Fibroblast of skin of right quadriceps (primary cell): Measurements from ENCODE around the gene PNCK.
"Not testable (repeated sequence)": the region's sequence is repeated elsewhere in the genome, so short reads cannot be mapped to it uniquely, and the experiment has no call there.

Experiments used
- DNase-seq: peaks from one replicate; pipeline ENCODE4 v3.0.0-alpha.2; 2013

PNCK gene

DNA sequence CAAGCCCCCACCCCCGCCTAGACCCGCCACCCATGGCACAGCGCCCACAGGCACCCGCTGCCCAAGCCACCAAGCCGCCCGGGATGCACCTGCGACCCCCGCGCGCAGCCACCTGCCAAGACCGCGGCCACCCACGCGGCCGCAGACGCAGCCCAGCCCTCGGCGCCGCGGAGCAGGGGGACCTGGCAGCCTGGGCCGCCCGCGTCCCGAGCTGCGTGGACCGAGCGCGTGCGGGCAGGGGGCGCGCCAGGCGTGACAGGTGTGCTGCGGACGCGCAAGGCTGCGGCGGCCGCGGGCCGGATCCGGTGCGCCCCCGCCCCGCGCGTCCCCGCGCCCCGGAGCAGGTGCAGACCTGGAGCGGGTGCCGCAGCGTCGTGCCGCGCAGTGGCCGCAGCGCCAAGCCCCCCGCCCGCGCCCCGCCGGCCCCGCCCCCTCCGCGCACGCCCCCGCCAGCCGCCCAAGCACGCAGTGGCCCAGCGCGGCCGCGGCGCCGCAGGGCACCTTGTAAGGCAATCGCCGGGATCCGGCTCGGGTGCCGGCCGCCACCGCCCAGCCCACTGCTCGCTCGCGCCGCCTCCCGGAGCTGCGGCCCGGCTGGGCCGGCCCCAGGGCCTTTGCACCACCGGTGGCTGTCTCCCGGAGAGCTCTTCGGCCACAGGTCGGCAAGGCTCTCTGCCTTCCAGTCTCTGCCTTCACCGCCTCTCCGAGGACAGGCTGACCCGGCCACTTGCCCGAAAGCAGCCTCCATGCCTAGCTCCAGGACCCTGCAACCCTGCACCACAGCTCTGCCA lies at the start of gene PNCK:
Gene PNCK, minus strand, starts transcription at position 386 of the 791 bp plus-strand sequence. CDS start 737 bp downstream, outside the sequence.
- DNase-seq, result no peak

DNA sequence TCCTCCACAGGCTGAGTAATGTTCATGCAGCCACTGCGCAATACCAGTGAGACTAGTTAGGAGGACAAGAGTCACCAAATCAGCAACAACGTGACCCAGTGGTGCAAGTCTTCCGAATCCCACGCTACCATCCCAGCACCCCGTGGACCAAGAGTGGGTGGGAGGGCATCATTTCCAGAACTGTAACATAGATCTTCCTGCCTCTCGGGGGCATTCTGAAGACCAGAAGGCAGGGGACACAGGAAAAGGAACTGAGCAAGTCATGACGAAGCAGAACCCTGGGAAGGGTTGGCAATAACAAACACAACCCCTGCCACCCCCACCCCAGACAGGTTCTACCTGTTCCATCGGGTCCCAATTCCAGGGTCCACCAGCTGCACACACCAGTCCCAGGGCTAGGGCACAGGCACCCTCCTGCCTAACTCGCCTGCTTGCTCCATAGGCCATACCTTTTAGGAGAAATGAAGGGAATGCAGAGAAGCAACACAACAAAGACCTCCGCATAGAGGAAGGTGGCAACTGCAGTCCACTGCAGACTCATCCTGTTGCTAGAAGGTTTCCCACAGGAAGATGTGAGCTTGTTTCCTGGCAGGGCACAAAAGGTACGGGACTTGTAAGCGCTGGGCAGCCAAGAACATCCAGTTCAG lies 49.2 kb upstream of the PNCK start:
- no peak for DNase-seq

DNA sequence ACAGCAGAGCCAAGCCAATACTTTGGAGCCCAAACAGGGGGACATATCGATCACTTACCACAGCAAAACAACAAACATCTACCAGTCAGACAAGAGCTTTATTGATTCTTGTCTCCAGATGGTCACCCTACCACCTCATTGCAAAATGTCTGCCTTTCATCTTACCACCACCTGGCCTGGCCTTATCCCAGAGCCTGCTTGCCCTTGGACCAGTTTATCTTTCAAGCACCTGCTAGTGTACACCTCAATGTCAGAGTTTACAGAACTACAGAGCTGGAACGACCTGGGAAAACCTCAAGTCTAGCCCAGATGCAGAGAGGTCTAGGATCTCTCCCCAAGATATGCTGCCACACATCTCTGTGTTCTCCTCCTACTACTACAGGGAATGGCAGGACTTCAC lies 46.1 kb upstream of the PNCK start:
- no peak for DNase-seq

DNA sequence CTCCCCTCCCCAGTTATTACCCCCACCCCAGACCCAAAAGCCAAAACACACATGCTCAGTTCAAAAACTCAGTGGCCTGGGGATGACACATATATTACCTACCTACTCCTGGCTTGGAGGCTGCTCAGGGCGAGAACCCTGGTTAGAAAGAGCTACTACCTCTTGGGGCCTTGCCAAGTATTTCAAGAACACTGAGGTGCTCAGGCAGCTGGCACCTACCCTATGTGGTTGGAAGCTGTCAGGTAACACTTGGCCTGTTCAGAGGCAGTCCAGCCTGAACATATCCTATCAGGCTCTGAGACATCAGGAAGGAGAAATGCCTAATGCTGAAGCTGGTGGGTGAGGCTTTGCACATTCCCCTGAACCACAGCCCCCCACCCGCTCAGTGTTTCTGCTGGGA lies 45.6 kb upstream of the PNCK start:
- no peak for DNase-seq

DNA sequence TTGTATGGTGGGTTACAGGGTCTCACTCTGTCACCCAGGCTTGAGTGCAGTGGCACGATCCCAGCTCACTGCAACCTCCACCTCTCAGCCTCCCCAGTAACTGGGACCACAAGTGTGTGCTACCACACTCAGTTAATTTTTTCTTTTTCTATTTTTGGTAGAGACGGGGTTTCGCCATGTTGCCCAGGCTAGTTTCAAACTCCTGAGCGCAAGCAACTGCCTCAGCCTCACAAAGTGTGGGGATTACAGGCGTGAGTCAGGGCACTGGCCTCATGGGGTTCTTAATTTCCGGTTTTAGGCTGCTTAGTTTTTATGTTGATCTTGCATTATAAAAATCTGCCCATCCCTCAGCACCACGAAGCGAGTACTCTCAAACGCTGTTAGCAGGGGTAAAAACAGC lies 43.8 kb upstream of the PNCK start:
- DNase-seq, result no peak

DNA sequence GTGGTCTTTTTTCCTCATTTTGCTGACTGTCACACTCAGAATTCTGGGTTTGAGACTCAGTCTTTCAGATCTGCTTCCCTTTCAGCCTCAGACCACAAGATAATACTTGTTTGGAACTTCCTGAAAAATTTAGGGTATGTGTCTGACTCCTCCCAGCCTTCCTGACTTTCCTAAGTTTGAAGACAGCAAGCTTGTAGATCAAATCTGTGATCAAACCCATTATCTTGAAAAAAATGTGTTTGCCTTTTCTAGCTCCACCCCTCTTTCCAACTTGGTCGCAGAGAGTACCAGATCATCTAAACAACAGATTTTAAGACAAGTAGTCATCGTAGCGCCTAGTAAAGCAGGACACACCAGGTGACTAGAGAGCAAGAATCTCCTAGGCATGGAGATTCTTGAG lies 40.6 kb upstream of the PNCK start:
- DNase-seq, result no peak

DNA sequence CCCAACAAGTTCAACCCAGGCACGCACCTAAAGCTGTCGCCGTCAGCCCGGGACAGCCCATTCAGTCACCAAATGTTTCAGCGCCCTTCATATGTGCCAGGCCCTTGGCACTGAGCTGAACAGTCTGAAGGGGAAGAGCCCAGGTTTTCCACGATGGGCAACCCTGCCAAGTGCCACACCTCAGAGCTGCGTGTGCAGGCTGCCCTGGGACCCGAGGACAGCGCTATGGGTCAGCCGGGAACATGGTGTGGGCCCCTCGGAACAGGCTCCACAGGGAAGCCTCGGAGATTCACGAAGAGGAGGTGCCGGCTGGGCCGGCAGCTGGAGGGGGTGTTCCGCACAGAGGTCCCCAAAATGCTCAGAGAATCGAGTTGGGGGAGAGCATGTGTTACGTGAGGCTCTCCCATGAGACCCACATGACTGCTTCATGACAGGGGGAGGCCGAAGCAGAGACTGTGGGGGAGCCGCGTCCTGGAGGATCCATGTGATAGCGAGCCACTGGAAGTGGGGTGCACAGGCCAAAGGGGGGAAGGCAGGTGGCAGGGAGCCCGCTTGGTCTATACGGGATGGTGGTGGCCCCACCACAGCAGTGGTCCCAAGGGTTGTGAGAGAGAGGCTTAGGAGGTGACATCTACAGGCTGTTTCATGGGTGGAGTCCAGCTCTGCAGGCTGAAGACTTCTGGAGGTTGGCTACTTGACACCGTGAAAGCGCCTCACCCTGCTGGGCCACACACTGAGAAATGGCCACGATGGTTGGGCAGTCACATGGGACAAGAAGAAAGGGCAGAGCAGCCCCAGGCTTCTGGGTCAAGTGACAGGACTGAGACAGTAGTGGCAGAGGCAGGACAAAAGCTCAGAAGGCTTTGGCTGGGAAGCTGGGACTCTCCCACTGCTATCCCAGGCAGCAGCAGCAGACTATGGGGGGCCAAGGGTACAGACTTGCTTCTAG lies 36.4 kb upstream of the PNCK start:
- no peak for DNase-seq

DNA sequence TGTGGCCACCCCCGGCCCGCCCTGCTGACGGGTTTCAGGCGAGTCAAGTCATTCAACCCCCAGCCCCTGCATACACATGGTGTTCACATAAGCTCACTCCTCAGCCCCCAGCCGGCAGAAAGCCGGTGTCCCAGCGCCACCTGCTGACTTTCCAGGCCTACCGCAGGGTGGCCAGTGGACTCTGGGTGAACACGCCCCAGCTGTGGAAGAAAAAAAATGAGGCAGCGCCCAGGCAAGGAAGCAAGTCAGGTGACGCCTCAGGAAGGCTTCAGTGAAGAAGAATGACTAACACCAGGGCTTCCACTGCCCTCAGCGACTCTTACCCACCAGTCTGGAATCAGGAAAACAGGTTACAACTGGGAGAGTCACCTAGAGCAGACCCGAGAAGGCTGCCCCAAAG lies 34.8 kb upstream of the PNCK start:
- peak; percentile 67 for DNase-seq

DNA sequence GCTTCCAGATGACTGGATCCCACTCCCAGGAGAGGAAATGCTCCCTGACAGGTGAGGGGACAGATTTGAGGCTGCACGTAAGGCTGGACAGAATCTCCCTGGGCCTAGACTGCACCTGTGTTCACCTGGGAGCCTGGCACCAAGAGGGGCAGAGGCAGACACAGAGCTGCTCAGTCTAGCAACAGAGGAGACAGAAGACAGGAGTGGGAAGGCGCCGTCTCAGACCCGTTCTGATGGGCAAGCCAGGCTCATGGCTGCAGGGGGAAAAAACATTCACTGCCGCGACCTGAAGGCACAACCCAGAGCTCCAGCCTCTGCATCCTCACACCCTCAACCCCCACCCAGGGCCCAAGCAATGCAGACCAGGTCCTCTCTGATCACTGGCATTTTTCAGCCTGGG lies 33.8 kb upstream of the PNCK start:
- no peak for DNase-seq

DNA sequence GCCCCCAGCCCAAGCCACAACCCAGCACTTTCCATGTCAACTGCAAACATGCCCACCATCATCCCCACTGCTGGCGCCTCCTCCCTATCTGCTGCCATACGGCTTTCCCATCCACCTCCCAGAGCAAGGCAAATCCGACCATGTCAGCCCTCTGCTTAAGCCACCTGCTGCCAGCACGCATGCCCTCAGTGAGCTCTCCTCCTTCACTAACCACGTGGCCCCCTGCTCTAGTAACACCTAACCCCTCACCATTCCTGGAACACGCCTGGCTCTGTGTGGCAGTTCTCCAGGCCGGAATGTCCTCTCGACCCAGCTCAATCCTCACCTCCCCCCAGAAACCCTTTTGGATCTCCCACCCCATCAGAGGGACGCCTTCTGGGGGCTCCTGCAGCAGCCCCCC lies 33.2 kb upstream of the PNCK start:
- no peak for DNase-seq

DNA sequence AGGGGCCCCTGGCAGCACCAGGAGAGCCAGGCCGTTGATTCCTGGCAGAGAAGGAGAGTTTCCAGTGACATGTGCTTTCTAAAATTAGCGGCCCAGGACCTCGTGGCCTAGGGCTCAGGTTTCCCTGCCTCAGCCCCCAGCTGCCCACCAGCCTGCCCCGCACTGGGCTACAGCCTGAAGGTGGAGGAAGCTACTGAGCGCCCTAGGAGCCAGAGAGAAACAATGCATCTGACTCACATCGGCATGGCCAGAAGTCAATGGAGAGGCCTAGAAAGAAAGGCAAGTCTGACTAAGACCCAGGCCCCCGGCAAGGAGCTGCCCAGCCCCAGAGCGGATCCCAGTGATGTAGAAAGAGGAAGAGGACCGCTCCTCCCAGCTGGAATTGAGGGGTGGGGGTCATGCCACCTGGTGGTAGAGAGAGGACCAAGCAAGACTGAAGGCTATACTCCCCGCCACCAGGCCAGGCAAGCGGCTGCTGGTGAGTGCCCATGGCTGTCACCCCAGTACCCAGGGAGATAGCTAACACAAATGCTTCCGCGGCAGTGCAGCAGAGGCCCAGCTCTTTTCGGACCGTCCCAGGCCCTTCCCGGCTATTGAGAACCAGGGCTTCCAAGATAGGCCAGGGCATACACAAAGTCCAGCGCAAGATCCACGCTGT lies 31.9 kb upstream of the PNCK start:
- DNase-seq, result not testable (repeated sequence)

DNA sequence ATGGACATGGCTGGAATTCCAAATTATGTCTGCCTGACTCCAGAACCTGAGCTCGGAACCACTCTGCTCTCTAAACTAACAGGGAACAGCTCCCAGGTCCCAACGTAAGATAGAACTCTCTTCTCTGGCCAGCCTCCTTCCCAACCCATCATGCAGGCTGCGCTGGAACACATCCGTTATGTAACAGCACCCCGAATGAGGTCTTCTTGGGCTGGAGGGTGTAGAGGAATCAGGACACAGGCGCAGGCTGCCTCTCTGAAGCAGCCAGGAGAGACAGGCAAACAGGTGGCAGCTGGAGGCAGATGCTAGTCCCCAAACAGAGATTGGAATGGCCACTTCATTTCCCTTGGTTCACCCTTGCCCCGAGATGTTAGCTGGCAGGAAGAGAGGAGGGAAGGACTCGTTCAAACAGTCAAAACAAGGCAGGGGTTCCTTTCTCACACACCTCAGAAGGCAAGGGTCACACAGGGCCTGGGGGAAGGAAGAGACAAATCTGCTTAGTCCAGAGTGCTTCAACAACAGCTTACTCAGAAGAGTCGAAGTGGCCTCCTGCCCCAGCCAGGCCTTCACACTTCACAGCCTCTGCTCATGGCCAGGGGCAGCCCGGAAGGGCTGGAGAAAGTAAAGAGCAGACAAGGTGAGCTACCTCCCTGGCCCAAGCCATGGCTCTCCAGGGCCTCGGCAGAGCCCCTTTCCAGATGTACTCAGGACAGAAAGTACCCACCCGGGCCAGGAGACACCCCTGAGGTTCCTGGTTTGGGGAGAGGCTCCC lies 31.2 kb upstream of the PNCK start:
- DNase-seq, result not testable (repeated sequence)

DNA sequence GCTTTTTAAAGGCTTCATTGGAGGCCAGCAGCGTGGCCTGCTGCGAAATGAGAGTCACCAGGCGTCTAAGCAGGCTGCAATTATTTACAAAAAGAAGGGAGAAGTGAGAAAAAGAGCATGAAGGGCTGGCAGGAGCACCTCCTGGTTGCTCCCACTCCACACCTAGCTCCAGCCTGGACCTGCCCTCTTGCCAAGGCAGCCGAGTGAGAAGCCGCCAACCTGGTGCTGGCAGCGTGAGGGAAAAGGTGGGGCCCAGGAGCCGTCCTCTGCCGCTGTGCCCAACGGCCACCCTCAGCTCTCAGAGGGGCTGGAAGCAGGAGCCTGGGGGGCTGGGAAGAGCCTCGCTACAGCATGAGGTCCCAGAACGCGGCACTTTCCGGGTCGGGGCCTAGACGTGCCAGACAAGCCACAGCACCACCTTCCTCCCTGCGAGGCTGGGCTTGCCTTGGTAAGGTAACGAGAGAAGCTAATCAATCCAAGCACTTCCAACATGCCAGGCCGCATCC lies 30.5 kb upstream of the PNCK start:
- DNase-seq, result no peak

DNA sequence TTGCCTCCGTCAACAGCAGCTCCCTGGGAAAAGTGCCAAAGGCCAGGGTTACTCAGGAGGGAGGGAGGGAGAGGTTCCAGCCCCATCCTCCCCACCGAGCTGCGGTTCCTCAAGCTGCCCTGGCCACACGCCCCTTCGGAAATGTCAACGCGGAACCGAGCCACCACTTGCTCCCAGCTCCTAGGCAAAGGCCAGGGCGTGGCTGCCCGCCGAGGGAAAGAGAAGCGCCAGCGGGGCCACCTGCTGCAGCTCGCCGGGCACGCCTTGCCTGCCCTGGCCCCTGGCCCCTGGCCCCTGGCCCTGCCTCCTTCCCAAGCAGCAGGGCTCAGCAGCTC lies 29.4 kb upstream of the PNCK start:
- no peak for DNase-seq

DNA sequence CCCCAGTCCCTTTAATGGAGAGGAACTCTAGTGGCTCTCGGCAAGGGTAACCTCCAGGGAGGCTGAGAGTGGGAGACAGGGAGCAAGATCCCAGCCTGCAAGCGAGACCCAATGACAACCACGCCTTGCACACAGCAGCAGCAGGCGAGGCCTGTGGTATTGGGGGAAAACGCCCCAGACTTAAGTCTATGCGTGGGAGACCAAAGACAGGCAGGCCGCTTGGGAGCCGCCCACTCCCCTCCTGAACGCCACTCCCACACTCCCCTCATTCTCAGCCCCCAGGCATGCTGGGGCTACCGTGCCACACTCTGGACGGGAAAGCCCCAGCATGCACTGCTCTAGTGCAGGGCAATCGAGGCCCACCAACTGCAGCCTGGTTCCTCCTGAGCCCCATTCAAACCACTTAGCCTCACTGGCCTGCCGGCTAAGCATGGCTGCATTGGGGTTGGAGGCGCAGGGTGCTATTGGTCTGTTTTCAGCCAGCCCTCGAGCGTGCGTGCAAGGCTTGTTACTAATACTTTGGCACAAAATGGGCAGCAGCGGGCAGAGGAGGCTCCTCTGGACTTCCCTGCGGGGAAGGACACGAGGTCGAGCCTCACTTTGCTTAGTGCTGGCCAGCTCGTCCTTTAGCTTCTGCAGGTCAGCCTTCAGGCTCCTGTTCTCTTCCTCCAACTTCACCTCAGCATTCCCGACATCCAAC lies 28.9 kb upstream of the PNCK start:
- no peak for DNase-seq

DNA sequence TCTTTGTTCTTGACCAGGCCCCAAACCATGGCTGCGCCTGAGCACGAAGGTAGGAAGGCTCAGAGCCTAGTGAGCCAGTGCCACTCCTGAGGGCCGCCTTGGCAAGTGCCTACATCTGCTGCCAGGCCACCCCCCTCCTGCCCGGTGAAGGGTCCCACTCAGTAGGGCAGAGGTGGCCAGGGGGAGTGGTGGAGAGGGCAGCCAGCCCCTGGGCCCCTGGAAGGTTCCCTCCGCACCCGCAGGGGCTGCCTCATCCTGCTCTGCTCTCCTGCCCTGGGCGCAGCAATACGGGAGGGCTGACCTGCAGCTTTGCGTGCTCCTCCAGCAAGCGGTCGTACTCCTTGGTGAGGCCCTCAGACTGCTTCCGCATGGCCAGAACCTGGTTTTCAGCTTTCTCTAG lies 28.1 kb upstream of the PNCK start:
- no peak for DNase-seq

DNA sequence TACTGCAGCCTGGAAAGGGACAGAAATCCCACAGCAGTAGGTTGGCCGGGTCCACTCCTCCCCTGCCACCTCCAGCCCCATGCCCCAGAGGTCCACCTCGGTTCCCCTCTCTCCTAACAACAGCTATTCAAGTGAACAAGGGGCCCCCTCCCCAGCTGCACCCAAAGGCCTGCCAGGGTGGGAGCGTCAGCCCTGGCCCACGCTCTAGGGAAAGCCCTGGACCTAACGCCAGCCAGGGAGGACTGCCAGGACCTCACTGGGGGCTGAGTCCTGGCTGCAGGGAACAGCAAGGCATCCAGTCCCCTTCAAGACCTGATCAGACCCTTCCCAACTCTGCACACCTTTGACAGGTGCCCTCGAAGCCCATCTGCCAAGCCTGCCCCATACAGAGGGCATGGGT lies 27.4 kb upstream of the PNCK start:
- DNase-seq, result no peak

DNA sequence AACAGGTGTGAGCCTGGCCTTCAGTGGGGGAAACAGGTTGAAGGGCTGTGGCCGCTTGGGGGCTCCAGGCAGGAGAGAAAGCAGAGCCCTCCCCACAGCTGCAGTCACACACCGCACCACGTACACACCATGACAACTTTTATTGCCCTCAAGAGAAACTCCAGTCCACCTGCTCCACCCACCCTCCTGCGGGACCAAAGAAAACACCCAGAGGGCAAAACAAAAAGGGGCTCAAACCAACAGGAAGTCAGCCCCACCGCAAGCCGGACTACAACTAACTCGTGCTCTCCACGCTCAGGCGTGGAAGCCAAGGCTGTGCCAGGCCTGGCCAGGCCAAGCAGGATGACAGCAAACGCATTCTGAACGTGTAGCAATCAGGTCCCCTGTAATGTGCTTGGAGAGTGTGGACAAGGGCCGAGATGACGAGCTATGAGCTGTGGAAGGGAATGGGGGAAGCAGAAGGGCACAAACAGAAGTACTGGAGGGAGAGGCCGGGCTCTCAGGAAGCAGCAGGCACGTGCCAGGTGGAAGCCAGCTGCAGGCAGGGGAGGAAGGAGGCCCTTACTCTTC lies 26.8 kb upstream of the PNCK start:
- DNase-seq, result no peak

DNA sequence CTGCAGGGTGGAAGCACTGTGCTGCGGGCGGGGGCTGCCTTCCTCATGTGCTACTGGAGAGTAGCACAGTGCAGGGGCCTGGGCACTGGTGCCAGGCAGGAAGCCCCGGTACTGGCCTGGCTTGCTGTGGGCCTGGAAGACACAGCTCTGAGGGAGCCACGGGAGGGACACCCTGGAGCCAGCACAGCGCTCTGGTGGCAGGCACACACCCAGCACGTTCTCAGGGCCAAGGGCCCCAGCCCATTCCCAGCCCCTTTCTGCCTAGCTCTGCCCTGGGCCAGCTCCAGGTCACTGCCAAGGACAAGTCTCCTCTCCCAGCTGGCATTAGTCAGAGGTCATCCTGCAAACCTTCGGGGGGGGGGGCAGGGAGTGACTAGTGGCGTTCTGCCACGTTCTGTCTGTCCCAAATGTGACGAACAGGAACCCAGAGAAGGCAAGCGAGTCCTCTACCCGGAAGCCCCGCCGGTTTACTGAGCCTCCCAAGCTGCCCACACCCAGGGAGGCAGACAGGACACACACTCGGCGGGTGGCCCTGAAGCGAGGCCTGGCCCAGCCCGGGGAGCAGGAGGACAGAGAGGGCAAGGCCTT lies 26.3 kb upstream of the PNCK start:
- DNase-seq, result not testable (repeated sequence)

DNA sequence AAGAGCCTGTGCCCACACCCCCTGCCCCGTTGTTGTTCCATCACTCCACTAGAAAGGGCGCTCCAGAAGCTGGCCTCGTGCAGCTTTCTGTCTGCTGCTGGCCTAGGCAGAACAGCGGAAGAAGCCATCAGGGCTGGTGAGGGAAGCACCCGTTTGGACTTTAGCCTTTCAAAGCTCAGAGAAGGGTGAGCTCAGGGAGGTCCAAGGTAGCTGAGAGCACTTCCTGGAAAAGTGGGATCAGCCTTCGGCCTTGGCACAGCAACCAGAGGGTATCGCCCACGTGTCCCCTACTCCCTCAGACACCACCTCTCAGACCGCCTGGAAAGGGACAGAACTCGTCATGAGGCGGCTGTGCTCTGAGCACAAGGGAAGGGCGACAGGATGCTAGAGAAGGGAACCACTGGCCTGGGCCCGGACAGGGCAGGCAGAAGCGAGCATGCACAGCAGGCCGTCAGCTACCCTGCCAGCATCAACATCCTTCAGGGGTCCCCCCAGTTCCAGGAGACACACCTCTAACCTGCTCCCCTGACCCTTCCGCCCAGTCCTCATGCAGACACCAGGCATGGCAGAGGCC lies 25.7 kb upstream of the PNCK start:
- DNase-seq, result not testable (repeated sequence)
